ELR (cell line): ENCODE results near the gene SLC35B1.

Source experiments
- DNase-seq: peaks from one replicate; pipeline ENCODE4 v3.0.0-alpha.2; 2015; ENCODE audit warnings: low read depth

SLC35B1 gene, protein sequence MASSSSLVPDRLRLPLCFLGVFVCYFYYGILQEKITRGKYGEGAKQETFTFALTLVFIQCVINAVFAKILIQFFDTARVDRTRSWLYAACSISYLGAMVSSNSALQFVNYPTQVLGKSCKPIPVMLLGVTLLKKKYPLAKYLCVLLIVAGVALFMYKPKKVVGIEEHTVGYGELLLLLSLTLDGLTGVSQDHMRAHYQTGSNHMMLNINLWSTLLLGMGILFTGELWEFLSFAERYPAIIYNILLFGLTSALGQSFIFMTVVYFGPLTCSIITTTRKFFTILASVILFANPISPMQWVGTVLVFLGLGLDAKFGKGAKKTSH

GRCh38 chr17:49707608-49708514 lies at the start of gene SLC35B1:
TSS of gene SLC35B1 (minus strand) at chr17:49707964. CDS start at chr17:49707833, 131 bp downstream.
- peak; percentile 100 for DNase-seq

GRCh38 chr17:49757151-49757777 lies 49.5 kb upstream of the SLC35B1 start:
- no peak for DNase-seq

DNA sequence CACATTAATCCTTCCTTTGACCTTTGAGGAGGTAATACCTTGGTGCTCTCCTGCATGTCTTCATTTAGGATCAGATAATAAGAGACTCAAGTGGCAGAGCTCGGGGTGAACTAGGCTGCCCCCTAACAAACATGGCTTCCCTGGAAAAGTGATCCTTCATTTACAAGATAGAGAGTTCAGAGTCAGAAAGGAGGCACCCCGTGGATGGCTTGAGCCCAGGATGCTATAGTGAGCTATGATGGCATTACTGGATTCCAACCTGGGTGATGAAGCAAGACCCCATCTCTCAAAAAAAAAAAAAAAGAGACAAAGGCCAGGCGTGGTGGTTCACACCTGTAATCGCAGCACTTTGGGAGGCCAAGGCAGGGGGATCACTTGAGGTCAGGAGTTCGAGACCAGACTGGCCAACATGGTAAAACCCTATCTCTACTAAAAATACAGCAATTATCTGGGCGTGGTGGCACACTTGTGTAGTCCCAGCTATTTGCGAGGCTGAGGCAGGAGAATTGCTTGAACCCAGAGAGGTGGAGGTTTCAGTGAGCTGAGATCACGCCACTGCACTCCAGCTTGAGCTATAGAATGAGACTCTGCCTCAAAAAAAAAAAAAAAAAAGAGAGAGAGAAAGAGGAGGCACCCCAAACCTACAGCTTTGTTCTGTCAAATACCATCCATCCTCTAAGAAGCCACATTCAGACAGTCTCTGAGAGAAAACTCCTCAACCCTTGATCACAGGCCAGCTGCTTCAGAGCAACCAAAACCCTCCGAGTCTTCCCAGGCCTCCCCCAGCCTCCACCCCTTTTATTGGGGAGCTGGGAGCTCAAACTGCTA lies 48.8 kb upstream of the SLC35B1 start:
- DNase-seq, result no peak

- DNase-seq, result no peak
These were observed 48.0 kb upstream of the SLC35B1 start for GRCh38 chr17:49755663-49756283.

- no peak for DNase-seq
These were observed 46.2 kb upstream of the SLC35B1 start for GRCh38 chr17:49753959-49754391.

DNA sequence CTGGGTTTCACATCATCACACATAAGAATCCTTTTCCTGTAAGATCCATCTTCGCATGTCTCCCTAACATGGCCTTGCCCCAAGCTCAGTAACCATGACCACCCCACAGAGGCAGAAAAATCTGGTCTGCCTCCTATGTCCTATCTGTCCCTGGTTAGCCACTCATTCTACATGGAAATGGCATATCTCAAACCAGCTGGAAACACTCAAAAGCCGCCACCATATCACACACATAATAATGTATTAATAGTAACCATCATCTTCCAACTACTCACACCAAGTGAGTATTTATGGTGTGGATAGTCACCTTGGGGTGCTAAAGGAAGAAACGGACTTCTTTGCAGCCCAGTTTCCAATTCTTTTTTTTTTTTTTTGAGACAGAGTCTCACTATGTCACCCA lies 44.7 kb upstream of the SLC35B1 start:
- DNase-seq, result no peak

DNA sequence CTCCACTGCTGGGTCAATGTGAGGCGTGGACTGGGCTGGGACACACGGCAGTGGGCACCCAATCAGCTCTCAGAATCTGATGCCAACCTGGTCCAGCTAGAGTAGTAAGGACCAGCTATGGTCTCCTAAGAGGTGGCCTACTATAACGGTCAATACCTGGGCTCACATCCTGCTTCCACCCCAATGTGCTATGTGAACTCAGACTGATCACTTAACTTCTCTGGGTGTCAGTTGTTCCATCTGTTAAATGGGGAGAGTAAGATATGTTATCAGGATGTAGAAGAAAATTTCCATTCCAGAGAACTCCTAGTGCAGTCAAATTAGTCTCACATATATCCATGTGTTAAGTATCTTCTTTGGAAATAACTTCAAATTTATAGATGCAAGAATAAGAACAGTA lies 42.0 kb upstream of the SLC35B1 start:
- no peak for DNase-seq

GRCh38 chr17:49748791-49749190 lies 41.0 kb upstream of the SLC35B1 start:
- DNase-seq, result no peak

DNA sequence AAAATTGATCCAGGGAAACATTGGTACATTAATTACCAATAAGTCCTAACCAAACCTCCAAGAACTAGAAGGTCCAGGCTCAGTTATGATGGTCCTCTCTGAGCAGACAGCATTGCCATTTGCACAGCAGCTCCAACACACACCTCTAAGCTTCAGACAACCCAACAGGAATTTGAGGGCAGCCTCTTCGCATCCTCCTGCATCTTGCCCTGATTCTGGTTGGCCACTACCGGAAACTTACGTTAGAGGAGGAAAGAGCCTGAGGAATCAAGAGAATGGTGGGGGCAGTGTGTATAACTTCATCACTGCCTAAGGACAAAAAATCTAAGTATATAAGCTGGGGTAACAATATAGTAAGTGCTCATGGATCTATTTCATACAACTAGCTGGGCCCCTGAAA lies 40.5 kb upstream of the SLC35B1 start:
- no peak for DNase-seq

- DNase-seq, result no peak
These were observed 39.9 kb upstream of the SLC35B1 start for GRCh38 chr17:49747632-49748031.

GRCh38 chr17:49746791-49747490 lies 39.2 kb upstream of the SLC35B1 start:
- DNase-seq, result no peak

DNA sequence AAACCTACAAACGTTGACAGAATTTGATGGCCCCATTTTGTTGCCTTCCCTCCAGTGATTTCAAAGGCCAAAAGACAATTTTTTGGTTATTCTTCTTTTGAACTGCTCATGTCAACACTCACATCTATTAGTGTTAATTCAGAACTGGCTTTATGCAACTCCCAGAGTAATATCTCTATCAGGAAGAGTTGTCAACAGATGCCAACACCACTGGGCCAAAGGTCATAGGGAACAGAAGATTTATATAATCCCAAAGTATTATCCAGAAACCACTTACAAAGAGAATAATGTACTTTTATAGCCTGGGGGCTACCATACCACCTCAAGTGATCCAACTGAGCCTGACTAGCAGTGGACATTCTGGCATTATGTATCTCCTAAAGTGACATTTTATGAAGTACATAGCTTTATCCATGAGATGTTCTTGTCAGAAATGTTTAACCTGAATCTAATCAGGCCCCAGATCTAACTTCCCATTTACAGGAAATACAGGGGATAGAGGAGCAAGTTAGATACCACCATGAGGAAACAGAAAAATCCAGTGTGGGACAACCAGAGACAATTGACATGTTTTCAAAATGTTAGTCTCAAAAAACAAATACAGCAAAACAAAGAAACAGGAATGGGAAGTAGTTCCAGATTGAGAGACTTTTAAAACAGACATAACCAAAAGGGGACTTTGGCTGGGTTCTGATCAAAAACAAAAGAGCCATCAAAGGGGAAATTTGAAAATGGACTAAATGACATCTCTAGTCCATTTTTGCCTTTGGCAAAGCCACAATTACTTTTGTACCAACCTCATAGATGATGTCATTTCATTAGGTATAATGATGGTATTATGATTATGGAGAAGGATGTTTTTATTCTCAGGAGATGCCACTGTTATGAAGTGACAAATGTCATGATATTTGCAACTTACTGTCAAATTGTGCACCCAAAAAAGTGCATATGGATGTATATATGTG lies 37.7 kb upstream of the SLC35B1 start:
- no peak for DNase-seq

DNA sequence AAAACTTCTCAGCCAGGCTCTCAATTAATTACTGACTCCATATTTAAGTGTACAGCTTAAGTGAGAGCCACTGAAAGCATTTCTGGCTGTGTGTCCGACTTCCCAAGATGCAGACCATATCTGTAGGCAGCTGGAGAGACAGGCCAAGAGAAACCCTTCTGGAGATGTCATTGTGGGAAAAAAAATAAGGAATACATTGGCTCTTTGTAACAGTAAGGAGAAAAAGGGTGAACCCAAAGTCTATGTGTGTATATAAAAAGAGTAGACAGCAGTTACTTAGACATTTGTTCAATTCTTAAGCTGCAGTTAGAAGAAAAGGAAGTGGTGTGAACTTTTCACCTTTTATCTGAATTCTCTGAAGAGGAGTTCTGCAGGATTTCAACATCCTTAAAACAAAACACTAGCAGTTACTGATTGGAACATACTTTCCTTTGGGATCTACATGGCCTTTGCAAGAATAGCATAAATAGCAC lies 34.4 kb upstream of the SLC35B1 start:
- no peak for DNase-seq

DNA sequence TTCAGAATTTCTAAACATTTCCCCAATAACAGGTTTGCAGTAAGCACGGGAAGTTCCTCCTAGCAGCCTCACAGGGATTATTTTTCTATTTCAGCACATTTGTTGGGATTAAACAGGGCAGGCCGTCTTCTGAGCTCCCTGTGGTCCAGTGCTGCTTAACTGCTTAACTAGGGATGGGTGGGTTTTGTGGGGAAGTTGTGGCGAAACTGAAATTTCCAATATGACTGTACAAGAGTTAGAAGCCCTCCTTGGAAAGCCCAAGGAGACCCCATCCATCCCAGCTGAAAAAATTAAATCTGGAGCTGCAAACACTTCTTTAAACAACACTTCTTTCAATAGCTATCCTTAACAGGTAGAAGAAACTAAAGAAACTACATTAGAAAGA lies 33.9 kb upstream of the SLC35B1 start:
- no peak for DNase-seq

DNA sequence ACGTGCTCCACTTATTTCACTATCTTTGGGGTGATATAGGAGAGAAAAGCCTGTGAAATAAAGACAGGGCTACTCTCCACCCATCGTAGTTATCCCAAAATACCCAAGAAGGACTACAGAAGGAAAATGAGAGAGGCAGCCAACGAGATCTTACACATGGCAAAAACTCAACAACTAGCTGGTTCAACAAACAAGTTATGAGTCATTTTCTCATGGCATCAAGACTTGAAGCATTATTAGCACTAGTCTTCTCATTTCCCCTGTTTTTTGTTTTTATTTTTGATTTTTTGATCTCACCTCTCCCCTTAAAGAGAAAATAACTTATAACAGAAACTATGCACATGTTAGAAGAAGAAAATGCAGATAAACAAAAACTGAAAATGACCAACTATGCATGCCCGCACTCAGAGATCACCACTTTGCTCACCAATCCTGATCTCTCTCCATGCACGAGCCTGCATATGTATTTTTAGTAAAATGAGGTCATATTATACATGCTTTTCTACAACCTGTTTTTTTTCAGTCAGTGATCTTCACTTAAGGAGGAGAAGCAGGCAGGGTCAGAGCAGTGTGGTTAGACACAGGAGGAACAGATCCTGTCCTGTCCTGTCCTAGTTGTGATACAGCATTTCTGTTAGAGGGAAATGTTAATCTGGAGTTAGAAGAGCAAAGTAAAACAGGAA lies 33.4 kb upstream of the SLC35B1 start:
- DNase-seq, result no peak

DNA sequence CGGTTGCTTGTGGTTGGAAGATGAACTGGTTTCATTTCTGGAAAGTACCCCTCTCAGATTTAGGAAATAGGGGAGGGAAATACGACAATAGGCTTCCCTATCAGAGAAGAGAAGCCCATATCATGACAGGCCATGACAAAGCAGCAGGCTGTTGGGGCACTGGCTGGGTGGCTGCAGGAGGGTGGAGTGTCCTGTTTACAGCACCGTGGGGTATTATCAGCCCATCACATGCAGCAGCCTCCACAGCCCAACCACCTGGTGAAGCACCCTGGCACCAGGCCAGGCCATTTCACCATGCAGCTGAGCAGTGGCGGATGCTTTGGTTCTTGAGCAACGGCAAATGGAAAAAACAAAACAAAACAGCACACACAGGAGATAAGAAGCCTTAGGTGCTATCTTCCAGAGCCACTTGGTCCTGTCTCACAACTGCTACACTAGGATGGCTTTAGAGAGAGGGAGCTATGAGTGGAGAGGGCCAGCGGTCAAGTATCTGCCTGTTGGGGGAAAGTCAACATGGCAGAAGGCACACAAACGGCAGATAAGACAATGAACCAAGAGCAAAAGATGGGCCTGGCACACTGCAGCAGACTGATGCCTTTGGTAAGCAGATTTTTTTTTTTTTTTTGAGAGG lies 32.0 kb upstream of the SLC35B1 start:
- no peak for DNase-seq

DNA sequence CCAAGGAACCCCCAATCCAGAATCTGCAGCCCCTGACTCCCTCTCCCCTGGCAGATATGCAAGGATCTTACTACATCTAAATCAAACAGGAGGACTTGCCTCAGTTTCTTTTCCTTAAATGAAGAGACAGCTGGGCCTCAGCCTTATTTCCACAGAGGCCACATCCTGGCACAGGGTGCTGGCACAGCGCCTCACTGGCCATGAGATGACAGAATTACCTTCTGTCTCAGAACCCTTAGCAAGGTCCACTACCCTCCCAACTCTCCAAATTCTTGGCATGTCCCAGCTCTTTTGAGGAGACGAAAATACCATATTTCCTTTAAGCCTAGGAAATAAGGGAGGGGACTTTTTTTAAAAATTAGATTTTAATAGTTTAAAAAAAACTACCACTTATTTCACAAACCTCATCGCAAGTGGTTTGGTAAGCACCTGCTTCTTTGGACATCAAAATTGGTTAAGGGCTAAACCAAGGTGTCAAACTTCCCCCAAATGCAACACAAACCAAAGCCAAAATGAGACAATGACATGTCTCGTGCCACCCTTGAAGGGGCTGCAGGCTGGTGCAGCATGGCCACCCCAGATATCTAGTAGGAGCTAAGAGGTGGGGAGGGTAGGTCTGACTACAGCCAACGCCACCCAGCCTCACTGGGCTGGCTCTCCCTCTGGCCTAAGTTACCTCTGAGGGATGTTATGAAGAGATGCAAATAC lies 30.8 kb upstream of the SLC35B1 start:
- DNase-seq, result no peak
